ENCODE measurements around the gene SRGAP2C.
A peak's percentile ranks its signal among the peaks of the same experiment; 100 is the strongest.
"Not testable (repeated sequence)": the region's sequence is repeated elsewhere in the genome, so short reads cannot be mapped to it uniquely, and the experiment has no call there.

SRGAP2C gene

GRCh38 chr1:121389895-121390560, 205.3 kb downstream of the SRGAP2C start:
- not testable (repeated sequence) for H3K23ac ChIP-seq (ENCODE audit: low read length); H4K8ac ChIP-seq (ENCODE audit: low read depth, low read length); H3K4ac ChIP-seq (ENCODE audit: low read depth, low read length); H3K9me3 ChIP-seq (ENCODE audit: insufficient read depth, low read depth, low read length); H3K27me3 ChIP-seq (ENCODE audit: insufficient read depth, low read length); H4K91ac ChIP-seq (ENCODE audit: low read depth, low read length); H2BK12ac ChIP-seq (ENCODE audit: low read length); DNase-seq; H3K18ac ChIP-seq (ENCODE audit: low read length); H3K27ac ChIP-seq (ENCODE audit: low read depth, low read length); H2AK5ac ChIP-seq (ENCODE audit: low read length); H3K36me3 ChIP-seq (ENCODE audit: control insufficient read depth in 1 of 2, insufficient read depth in 2 of 2, low read length in 2 of 2); H4K12ac ChIP-seq (ENCODE audit: low read depth, low read length); H2BK120ac ChIP-seq (ENCODE audit: insufficient read depth, low read length, poor library complexity); H3K4me3 ChIP-seq (ENCODE audit: low read depth, low read length); H3K9ac ChIP-seq (ENCODE audit: low read length); H3K14ac ChIP-seq (ENCODE audit: low read length); H2AFZ ChIP-seq (ENCODE audit: insufficient read depth, low read length, poor library complexity); H3K4me2 ChIP-seq (ENCODE audit: low read length); H2BK5ac ChIP-seq (ENCODE audit: low read depth, low read length, poor library complexity); H3K4me1 ChIP-seq (ENCODE audit: control insufficient read depth in 1 of 2, insufficient read depth in 2 of 2, low read length in 2 of 2); H3K79me2 ChIP-seq (ENCODE audit: control insufficient read depth, insufficient read depth, low read length, poor library complexity); H3K79me1 ChIP-seq (ENCODE audit: low read length)
- no CpG with 5 or more reads among the region's 3 CpGs for WGBS (ENCODE audit: extremely low coverage, insufficient coverage, insufficient read length)

- DNase-seq; H3K4me3 ChIP-seq (ENCODE audit: low read depth, low read length); H3K9me3 ChIP-seq (ENCODE audit: insufficient read depth, low read depth, low read length); H4K12ac ChIP-seq (ENCODE audit: low read depth, low read length); H3K36me3 ChIP-seq (ENCODE audit: control insufficient read depth in 1 of 2, insufficient read depth in 2 of 2, low read length in 2 of 2); H3K27ac ChIP-seq (ENCODE audit: low read depth, low read length); H3K4ac ChIP-seq (ENCODE audit: low read depth, low read length); H4K8ac ChIP-seq (ENCODE audit: low read depth, low read length); H2BK5ac ChIP-seq (ENCODE audit: low read depth, low read length, poor library complexity); H2AFZ ChIP-seq (ENCODE audit: insufficient read depth, low read length, poor library complexity); H2AK5ac ChIP-seq (ENCODE audit: low read length); H3K9ac ChIP-seq (ENCODE audit: low read length); H3K79me1 ChIP-seq (ENCODE audit: low read length); H2BK12ac ChIP-seq (ENCODE audit: low read length); H2BK120ac ChIP-seq (ENCODE audit: insufficient read depth, low read length, poor library complexity); H3K23ac ChIP-seq (ENCODE audit: low read length); H3K4me1 ChIP-seq (ENCODE audit: control insufficient read depth in 1 of 2, insufficient read depth in 2 of 2, low read length in 2 of 2); H3K4me2 ChIP-seq (ENCODE audit: low read length); H3K14ac ChIP-seq (ENCODE audit: low read length); H3K18ac ChIP-seq (ENCODE audit: low read length); H3K79me2 ChIP-seq (ENCODE audit: control insufficient read depth, insufficient read depth, low read length, poor library complexity); H4K91ac ChIP-seq (ENCODE audit: low read depth, low read length); H3K27me3 ChIP-seq (ENCODE audit: insufficient read depth, low read length): not testable (repeated sequence)
- 97% methylated on average over 2 of the region's 3 CpGs for WGBS (ENCODE audit: extremely low coverage, insufficient coverage, insufficient read length)
Measured at GRCh38 chr1:121392130-121392529, 207.4 kb downstream of the SRGAP2C start.

- not testable (repeated sequence) for DNase-seq; H3K4ac ChIP-seq (ENCODE audit: low read depth, low read length); H3K79me2 ChIP-seq (ENCODE audit: control insufficient read depth, insufficient read depth, low read length, poor library complexity); H3K4me3 ChIP-seq (ENCODE audit: low read depth, low read length); H3K36me3 ChIP-seq (ENCODE audit: control insufficient read depth in 1 of 2, insufficient read depth in 2 of 2, low read length in 2 of 2); H3K9ac ChIP-seq (ENCODE audit: low read length); H3K27me3 ChIP-seq (ENCODE audit: insufficient read depth, low read length); H3K18ac ChIP-seq (ENCODE audit: low read length); H4K91ac ChIP-seq (ENCODE audit: low read depth, low read length); H3K27ac ChIP-seq (ENCODE audit: low read depth, low read length); H2BK120ac ChIP-seq (ENCODE audit: insufficient read depth, low read length, poor library complexity); H3K23ac ChIP-seq (ENCODE audit: low read length); H2BK12ac ChIP-seq (ENCODE audit: low read length); H3K9me3 ChIP-seq (ENCODE audit: insufficient read depth, low read depth, low read length); H3K79me1 ChIP-seq (ENCODE audit: low read length); H3K14ac ChIP-seq (ENCODE audit: low read length); H4K8ac ChIP-seq (ENCODE audit: low read depth, low read length); H2AFZ ChIP-seq (ENCODE audit: insufficient read depth, low read length, poor library complexity); H2AK5ac ChIP-seq (ENCODE audit: low read length); H3K4me1 ChIP-seq (ENCODE audit: control insufficient read depth in 1 of 2, insufficient read depth in 2 of 2, low read length in 2 of 2); H2BK5ac ChIP-seq (ENCODE audit: low read depth, low read length, poor library complexity); H4K12ac ChIP-seq (ENCODE audit: low read depth, low read length)
- peak overlapping the region; percentile 36 for H3K4me2 ChIP-seq (ENCODE audit: low read length)
- no CpG with 5 or more reads among the region's 38 CpGs for WGBS (ENCODE audit: extremely low coverage, insufficient coverage, insufficient read length)
Measured at GRCh38 chr1:121395718-121396201, 211.0 kb downstream of the SRGAP2C start.

- Histone ChIP-seq H2BK120ac (ENCODE audit: insufficient read depth, low read length, poor library complexity) (peak overlapping the region; percentile 22), H3K4me2 (ENCODE audit: low read length) (peak overlapping the region; percentile 86), H3K4me3 (ENCODE audit: low read depth, low read length) (peak overlapping the region; percentile 64)
- H3K27ac ChIP-seq (ENCODE audit: low read depth, low read length); H3K79me2 ChIP-seq (ENCODE audit: control insufficient read depth, insufficient read depth, low read length, poor library complexity); H3K27me3 ChIP-seq (ENCODE audit: insufficient read depth, low read length); H2BK12ac ChIP-seq (ENCODE audit: low read length); H3K14ac ChIP-seq (ENCODE audit: low read length); H3K4ac ChIP-seq (ENCODE audit: low read depth, low read length); H4K12ac ChIP-seq (ENCODE audit: low read depth, low read length); H3K79me1 ChIP-seq (ENCODE audit: low read length); H3K9ac ChIP-seq (ENCODE audit: low read length); H2AK5ac ChIP-seq (ENCODE audit: low read length); H4K8ac ChIP-seq (ENCODE audit: low read depth, low read length); DNase-seq; H3K9me3 ChIP-seq (ENCODE audit: insufficient read depth, low read depth, low read length); H2AFZ ChIP-seq (ENCODE audit: insufficient read depth, low read length, poor library complexity); H4K91ac ChIP-seq (ENCODE audit: low read depth, low read length); H3K36me3 ChIP-seq (ENCODE audit: control insufficient read depth in 1 of 2, insufficient read depth in 2 of 2, low read length in 2 of 2); H3K23ac ChIP-seq (ENCODE audit: low read length); H3K18ac ChIP-seq (ENCODE audit: low read length); H2BK5ac ChIP-seq (ENCODE audit: low read depth, low read length, poor library complexity); H3K4me1 ChIP-seq (ENCODE audit: control insufficient read depth in 1 of 2, insufficient read depth in 2 of 2, low read length in 2 of 2): not testable (repeated sequence)
- no CpG with 5 or more reads among the region's 88 CpGs for WGBS (ENCODE audit: extremely low coverage, insufficient coverage, insufficient read length)
Measured at GRCh38 chr1:121396335-121397081, 211.7 kb downstream of the SRGAP2C start.

Data from trophoblast cell (in vitro differentiated cells and primary cell).